Heart left ventricle (tissue), 16 donors: ENCODE measurements around the gene STXBP6. TPM values are rescaled to one million over a fixed set of nuclear protein-coding genes. Genes with fewer than 3 reads are reported as not detected.

Experiments used
- ATAC-seq, 4 donors: fragments of 200-7000 bp; cut with Tn5 transposase; one replicate each; pipeline ENCODE4 v1.9.1; 2020 to 2022; ENCODE audit warnings: moderate library complexity in 4 of 4, mild to moderate bottlenecking in 3 of 4, moderate number of reproducible peaks in 1 of 4
- DNase-seq, 5 donors: peaks; one replicate each; pipeline ENCODE4 v3.0.0-alpha.2; 2020
- H3K27ac ChIP-seq, 12 donors: fragments of 200-600 bp; sonication (generic) in 4 of 12; one replicate each; pipeline versions ENCODE4 v1.5.0 to v1.8.0; 2016 to 2022; ENCODE audit warnings: mild to moderate bottlenecking in 2 of 12
- H3K27me3 ChIP-seq, 9 donors: fragments of 200-600 bp; sonication (generic) in 2 of 9; one replicate each; pipeline versions ENCODE4 v1.5.1 to v1.8.0; 2016 to 2022; ENCODE audit warnings: mild to moderate bottlenecking in 3 of 9
- H3K36me3 ChIP-seq, 9 donors: fragments of 200-600 bp; sonication (generic) in 2 of 9; one replicate each; pipeline versions ENCODE4 v1.5.0 to v1.8.0; 2018 to 2022; ENCODE audit warnings: mild to moderate bottlenecking in 2 of 9
- H3K4me1 ChIP-seq, 12 donors: fragments of 200-600 bp; sonication (generic) in 4 of 12; one replicate each; pipeline versions ENCODE4 v1.5.0 to v1.8.0; 2016 to 2022; ENCODE audit warnings: mild to moderate bottlenecking in 3 of 12
- H3K4me3 ChIP-seq, 12 donors: fragments of 200-600 bp; sonication (generic) in 4 of 12; one replicate each; pipeline versions ENCODE4 v1.5.0 to v1.8.0; 2017 to 2022; ENCODE audit warnings: mild to moderate bottlenecking in 9 of 12, moderate library complexity in 4 of 12
- H3K9me3 ChIP-seq, 12 donors: fragments of 200-600 bp; sonication (generic) in 4 of 12; one replicate each; pipeline versions ENCODE4 v1.5.0 to v1.8.0; 2016 to 2022; ENCODE audit warnings: mild to moderate bottlenecking in 1 of 12
- CTCF ChIP-seq, 12 donors: fragments of 200-600 bp; sonication (generic) in 4 of 12; IDR thresholded peaks; one replicate each; pipeline versions ENCODE4 v1.5.0 to v1.8.0; 2018 to 2022; ENCODE audit warnings: antibody characterized with exemption in 12 of 12, mild to moderate bottlenecking in 5 of 12
- POLR2A ChIP-seq, 2 donors: fragments of 450-650 bp; IDR thresholded peaks; one replicate each; pipeline ENCODE4 v1.6.1; 2017; ENCODE audit warnings: antibody characterized with exemption in 2 of 2, mild to moderate bottlenecking in 2 of 2, moderate library complexity in 2 of 2
- WGBS, 4 donors: extraction: QIAGEN DNeasy Blood & Tissue Kit in 2 of 4; methylation state at CpG; one replicate each; pipeline versions ENCODE4 v1.1.5 to v1.1.7; 2013 to 2018; 5-methylcytosine and 5-hydroxymethylcytosine counted together
- intact Hi-C, 10 donors: fragments of 100-400 bp; cut with DNase I; formaldehyde crosslinking; loops; one replicate each; pipeline versions ENCODE4 v1.11.1 to v1.14.2; 2022
- polyA plus RNA-seq, 2 donors: library from polyadenylated mRNA; stranded (reverse); fragments of 200-250 nt; gene quantifications; one replicate each; pipeline ENCODE4 v1.2.3, GENCODE V29; 2013
- total RNA-seq, 9 donors: library from RNA; depleted of rRNA in 2 of 9; stranded (reverse); fragments of >200 nt in 2 of 9; fragmentation: NEBNext Ultra II Directional in 3 of 9; extraction: Animal tissue kit (Norgen Biotek cat#: 25700) in 3 of 9; gene quantifications; one replicate each; pipeline versions ENCODE4 v1.1.0 to v1.2.4, GENCODE V29; 2016 to 2023
- donor health status: ischemic (EF 13 %, LVEDD 7.1; RV severe dilation, severe dysfunction).
- donor health status: healthy with polysubstance abuse.
- donor health status: DM: no; HTN: yes; CAD: no.
- donor health status: DM: no; HTN: no; CAD: no.
- donor health status: ischemic (EF 25% LVEDD 6.9; RV normal size, moderate dysfunction).
- donor health status: ischemic (EF 25% LVEDD 5.7; RV mildly dilated, moderate dysfunction).
- donor health status: healthy.
- donor health status: DM: yes; HTN: yes; CAD: no.
- donor health status: ischemic (EF 35%, LVEDD 5.7; RV mildly dilated, moderate dysfunction).
- donor health status: nonischemic (EF 11% LVEDD 7.7; RV severe dilation, severe dysfunction).
- donor health status: DM: yes; HTN: yes; CAD: no.
- donor health status: PGD.
- donor health status: ischemic (EF 29% LVEDD 5.4; RV normal size, mild dysfunction).
- donor health status: nonischemic (EF 23%, LVEDD 6.1; RV moderate dilation, normal function).

STXBP6 gene
- total and polyA plus RNA-seq, 11 donors: 12.5 to 57.3 (median 23.7) TPM

- no peak for DNase-seq
- intact Hi-C loops: loop anchor here in 3 of 10 donors (5.0 to 10.0 kb wide), 3 partner anchors 78 to 152 kb away; no protein-coding TSS in a partner anchor
- Histone ChIP-seq H3K4me1 (peaks cover 0 to 65% (median 21%) of the 10 kb centered on the region in 12 donors), H3K9me3 (no peaks in the 10 kb centered on the region), H3K36me3 (no peaks in the 10 kb centered on the region), H3K4me3 (no peak overlapping the region), H3K27ac (peak overlapping the region in 11 of 12 donors; percentile 26 to 84 (median 61)), H3K27me3 (no peaks in the 10 kb centered on the region)
- WGBS, 4 donors: 32 to 51% (median 43%) methylated on average over 1 of the region's 1 CpG
- no peak for TF ChIP-seq CTCF (IDR thresholded peaks at IDR 0.05)
- TF ChIP-seq POLR2A (IDR thresholded peaks at IDR 0.05): no peak
- no peak for ATAC-seq
Measured at GRCh38 chr14:24966579-24966964, 83.4 kb downstream of the STXBP6 start.

GRCh38 chr14:24965934-24966578, 83.9 kb downstream of the STXBP6 start:
- Histone ChIP-seq H3K9me3 (no peaks in the 10 kb centered on the region), H3K27me3 (no peaks in the 10 kb centered on the region), H3K36me3 (no peaks in the 10 kb centered on the region), H3K4me1 (peaks cover 0 to 64% (median 21%) of the 10 kb centered on the region in 12 donors), H3K4me3 (peak overlapping the region in 2 of 12 donors; percentile 4 to 10), H3K27ac (peak overlapping the region in 11 of 12 donors; percentile 26 to 84 (median 61))
- DNase-seq (peak in 3 of 5 donors; percentile 31 to 49 (median 48)), ATAC-seq (peak; percentile 76 to 91 (median 86))
- intact Hi-C loops: loop anchor here in 3 of 10 donors (5.0 to 10.0 kb wide), 3 partner anchors 79 to 151 kb away; no protein-coding TSS in a partner anchor
- 2 to 13% (median 8%) methylated on average over 3 of the region's 3 CpGs for WGBS, 4 donors
- no peak for TF ChIP-seq CTCF (IDR thresholded peaks at IDR 0.05)
- TF ChIP-seq POLR2A (IDR thresholded peaks at IDR 0.05): no peak

- Histone ChIP-seq H3K27me3 (no peaks in the 10 kb centered on the region), H3K27ac (peak overlapping the region in 10 of 12 donors; percentile 26 to 84 (median 61)), H3K36me3 (no peaks in the 10 kb centered on the region), H3K4me3 (peak overlapping the region in 1 of 12 donors; percentile 10), H3K9me3 (no peaks in the 10 kb centered on the region), H3K4me1 (peaks cover 0 to 65% (median 25%) of the 10 kb centered on the region in 12 donors)
- intact Hi-C loops: loop anchor here in 3 of 10 donors (5.0 to 10.0 kb wide), 3 partner anchors 79 to 151 kb away; no protein-coding TSS in a partner anchor
- no peak for ATAC-seq
- 80 to 95% (median 87%) methylated on average over 1 of the region's 1 CpG for WGBS, 4 donors
- no peak for TF ChIP-seq POLR2A (IDR thresholded peaks at IDR 0.05)
- no peak for TF ChIP-seq CTCF (IDR thresholded peaks at IDR 0.05)
- no peak for DNase-seq
Measured at GRCh38 chr14:24965578-24965933, 84.4 kb downstream of the STXBP6 start.

- H3K27me3 ChIP-seq: no peaks in the 10 kb centered on the region
- 55 to 76% (median 59%) methylated on average over 2 of the region's 2 CpGs for WGBS, 4 donors
- TF ChIP-seq POLR2A (IDR thresholded peaks at IDR 0.05): no peak
- no peak for TF ChIP-seq CTCF (IDR thresholded peaks at IDR 0.05)
- no peak overlapping the region for H3K4me3 ChIP-seq
- H3K9me3 ChIP-seq: no peaks in the 10 kb centered on the region
- no peaks in the 10 kb centered on the region for H3K36me3 ChIP-seq
- H3K27ac ChIP-seq: peak overlapping the region in 5 of 12 donors; percentile 45 to 84 (median 77)
- intact Hi-C loops: loop anchor here in 3 of 10 donors (5.0 to 10.0 kb wide), 4 partner anchors 43 to 150 kb away; no protein-coding TSS in a partner anchor
- ATAC-seq: no peak
- H3K4me1 ChIP-seq: peaks cover 0 to 66% (median 34%) of the 10 kb centered on the region in 12 donors
- DNase-seq: no peak
Measured at GRCh38 chr14:24964591-24964990, 85.4 kb downstream of the STXBP6 start.
